B cell (primary cell): Measurements from ENCODE around the gene ZNF786.

Experiments
- EZH2 ChIP-seq: IDR thresholded peaks from 2 replicates; pipeline ENCODE4 v1.6.1; 2012; ENCODE audit warnings: borderline replicate concordance, low read depth, mild to moderate bottlenecking, moderate library complexity, low read length; ENCODE audit not compliant: insufficient read depth, poor library complexity, severe bottlenecking
- TF ChIP-seq, protein P1 (sequence below): fragments of 200-600 bp; IDR thresholded peaks from one replicate; pipeline ENCODE4 v1.8.0; 2022; ENCODE audit warnings: antibody characterized with exemption, mild to moderate bottlenecking

DNA sequence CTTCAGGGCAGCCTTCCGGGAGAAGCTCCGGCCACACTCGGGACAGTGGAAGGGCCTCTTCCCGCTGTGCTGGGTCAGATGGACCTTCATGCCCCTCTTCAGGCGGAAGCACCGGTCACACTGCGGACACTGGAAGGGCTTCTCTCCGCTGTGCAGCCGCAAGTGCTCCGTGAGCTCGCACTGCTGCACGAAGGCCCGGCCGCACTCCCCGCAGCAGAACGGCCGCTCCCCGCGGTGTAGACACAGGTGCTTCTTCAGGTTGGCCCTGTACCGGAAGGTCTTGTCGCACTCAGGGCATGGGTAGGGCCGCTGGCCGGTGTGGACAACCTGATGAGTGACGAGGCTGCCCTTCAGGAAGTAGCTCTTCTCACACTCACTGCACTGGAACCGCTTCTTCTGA lies 14.2 kb upstream of the ZNF786 start:
- TF ChIP-seq, protein P1, sequence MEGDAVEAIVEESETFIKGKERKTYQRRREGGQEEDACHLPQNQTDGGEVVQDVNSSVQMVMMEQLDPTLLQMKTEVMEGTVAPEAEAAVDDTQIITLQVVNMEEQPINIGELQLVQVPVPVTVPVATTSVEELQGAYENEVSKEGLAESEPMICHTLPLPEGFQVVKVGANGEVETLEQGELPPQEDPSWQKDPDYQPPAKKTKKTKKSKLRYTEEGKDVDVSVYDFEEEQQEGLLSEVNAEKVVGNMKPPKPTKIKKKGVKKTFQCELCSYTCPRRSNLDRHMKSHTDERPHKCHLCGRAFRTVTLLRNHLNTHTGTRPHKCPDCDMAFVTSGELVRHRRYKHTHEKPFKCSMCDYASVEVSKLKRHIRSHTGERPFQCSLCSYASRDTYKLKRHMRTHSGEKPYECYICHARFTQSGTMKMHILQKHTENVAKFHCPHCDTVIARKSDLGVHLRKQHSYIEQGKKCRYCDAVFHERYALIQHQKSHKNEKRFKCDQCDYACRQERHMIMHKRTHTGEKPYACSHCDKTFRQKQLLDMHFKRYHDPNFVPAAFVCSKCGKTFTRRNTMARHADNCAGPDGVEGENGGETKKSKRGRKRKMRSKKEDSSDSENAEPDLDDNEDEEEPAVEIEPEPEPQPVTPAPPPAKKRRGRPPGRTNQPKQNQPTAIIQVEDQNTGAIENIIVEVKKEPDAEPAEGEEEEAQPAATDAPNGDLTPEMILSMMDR = no peak
- TF ChIP-seq EZH2 = no peak
